VCaP (cell line): ENCODE measurements around the gene METTL22.

Experiments used
- H3K27ac ChIP-seq: fragments of 450-650 bp; 2 replicates; pipeline ENCODE4 v1.5.1; 2017
- CTCF ChIP-seq: fragments of 450-650 bp; conservative IDR thresholded peaks from 2 replicates; pipeline ENCODE4 v1.5.1; 2017; ENCODE audit warnings: mild to moderate bottlenecking, moderate library complexity

The METTL22 gene

GRCh38 chr16:8588682-8589056 lies 32.8 kb upstream of the METTL22 start:
- TF ChIP-seq CTCF, result no peak

GRCh38 chr16:8589057-8589899 lies 32.2 kb upstream of the METTL22 start:
- no peak overlapping the region for H3K27ac ChIP-seq

More at GRCh38 chr16:8588682-8589056, 32.8 kb upstream of the METTL22 start:
- H3K27ac ChIP-seq, result no peak overlapping the region

GRCh38 chr16:8589900-8590688 lies 31.4 kb upstream of the METTL22 start, which contains the start of gene TMEM114:
TMEM114 (minus strand) TSS chr16:8590511; CDS start chr16:8589838, 673 bp downstream.
- TF ChIP-seq CTCF, result no peak
- H3K27ac ChIP-seq, result no peak within 1 kb of the TSS

More at GRCh38 chr16:8589057-8589899, 32.2 kb upstream of the METTL22 start:
- TF ChIP-seq CTCF, result no peak

- H3K27ac ChIP-seq, result no peak overlapping the region
- no peak for TF ChIP-seq CTCF
Measured at GRCh38 chr16:8590811-8591210, 30.7 kb upstream of the METTL22 start.

- no peak for TF ChIP-seq CTCF
- H3K27ac ChIP-seq, result no peak overlapping the region
Measured at GRCh38 chr16:8591451-8591850, 30.0 kb upstream of the METTL22 start.

GRCh38 chr16:8594149-8594666 lies 27.3 kb upstream of the METTL22 start:
- H3K27ac ChIP-seq, result no peak overlapping the region
- TF ChIP-seq CTCF, result no peak

- H3K27ac ChIP-seq, result no peak overlapping the region
- no peak for TF ChIP-seq CTCF
Measured at GRCh38 chr16:8595783-8596182, 25.7 kb upstream of the METTL22 start.
